ENCODE measurements around the gene TMEM37.

- no peak for TF ChIP-seq EZH2 (IDR thresholded peaks at IDR 0.05; ENCODE audit: borderline replicate concordance, low read length)
- TF ChIP-seq, protein P1, sequence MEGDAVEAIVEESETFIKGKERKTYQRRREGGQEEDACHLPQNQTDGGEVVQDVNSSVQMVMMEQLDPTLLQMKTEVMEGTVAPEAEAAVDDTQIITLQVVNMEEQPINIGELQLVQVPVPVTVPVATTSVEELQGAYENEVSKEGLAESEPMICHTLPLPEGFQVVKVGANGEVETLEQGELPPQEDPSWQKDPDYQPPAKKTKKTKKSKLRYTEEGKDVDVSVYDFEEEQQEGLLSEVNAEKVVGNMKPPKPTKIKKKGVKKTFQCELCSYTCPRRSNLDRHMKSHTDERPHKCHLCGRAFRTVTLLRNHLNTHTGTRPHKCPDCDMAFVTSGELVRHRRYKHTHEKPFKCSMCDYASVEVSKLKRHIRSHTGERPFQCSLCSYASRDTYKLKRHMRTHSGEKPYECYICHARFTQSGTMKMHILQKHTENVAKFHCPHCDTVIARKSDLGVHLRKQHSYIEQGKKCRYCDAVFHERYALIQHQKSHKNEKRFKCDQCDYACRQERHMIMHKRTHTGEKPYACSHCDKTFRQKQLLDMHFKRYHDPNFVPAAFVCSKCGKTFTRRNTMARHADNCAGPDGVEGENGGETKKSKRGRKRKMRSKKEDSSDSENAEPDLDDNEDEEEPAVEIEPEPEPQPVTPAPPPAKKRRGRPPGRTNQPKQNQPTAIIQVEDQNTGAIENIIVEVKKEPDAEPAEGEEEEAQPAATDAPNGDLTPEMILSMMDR (conservative IDR thresholded peaks at IDR 0.05 in 1 of 2, IDR thresholded peaks at IDR 0.05 in 1 of 2; ENCODE audit: extremely low read depth in 1 of 2, insufficient read depth in 1 of 2, low read depth in 1 of 2, low read length in 2 of 2), result no peak
Measured at GRCh38 chr2:119425620-119426395, 5.8 kb upstream of the TMEM37 start.
